OCI-LY1 (cell line): ENCODE data around the gene SNRPB2.

Source experiments
- H2AFZ ChIP-seq: fragments of 200-600 bp; sonication (generic), shearing (Covaris generic); 2 replicates; pipeline ENCODE4 v1.6.0; 2014; ENCODE audit warnings: antibody characterized with exemption, mild to moderate bottlenecking, low read length
- H3F3A ChIP-seq: fragments of 200-600 bp; sonication (generic), shearing (Covaris generic); 2 replicates; pipeline ENCODE4 v1.6.0; 2014; ENCODE audit warnings: mild to moderate bottlenecking, antibody characterized with exemption, low read length, moderate library complexity; ENCODE audit not compliant: insufficient read depth
- H3K27ac ChIP-seq: fragments of 200-600 bp; sonication (generic); 2 replicates; pipeline ENCODE4 v1.5.1; 2014; ENCODE audit warnings: low read length, mixed run types, mild to moderate bottlenecking, low read depth; ENCODE audit not compliant: poor library complexity, severe bottlenecking
- H3K27me3 ChIP-seq: fragments of 200-600 bp; sonication (generic); 2 replicates; pipeline ENCODE4 v1.6.0; 2014; ENCODE audit warnings: antibody characterized with exemption, mild to moderate bottlenecking, low read length, moderate library complexity; ENCODE audit not compliant: insufficient read depth
- H3K36me3 ChIP-seq: fragments of 200-600 bp; sonication (generic); 2 replicates; pipeline ENCODE4 v1.6.1; 2014; ENCODE audit warnings: mild to moderate bottlenecking, antibody characterized with exemption, low read length, moderate library complexity, mixed read lengths; ENCODE audit not compliant: insufficient read depth
- H3K4me1 ChIP-seq: fragments of 200-600 bp; sonication (generic); 2 replicates; pipeline ENCODE4 v1.5.1; 2014; ENCODE audit warnings: mild to moderate bottlenecking, low read length, moderate library complexity; ENCODE audit not compliant: insufficient read depth, severe bottlenecking
- H3K4me2 ChIP-seq: fragments of 200-600 bp; sonication (generic), shearing (Covaris generic); 2 replicates; pipeline ENCODE4 v1.6.1; 2014; ENCODE audit warnings: low read length
- H3K4me3 ChIP-seq: fragments of 200-600 bp; sonication (generic); 2 replicates; pipeline ENCODE4 v1.5.1; 2014; ENCODE audit warnings: low read length, low read depth, mild to moderate bottlenecking, mixed read lengths; ENCODE audit not compliant: poor library complexity, severe bottlenecking
- H3K79me2 ChIP-seq: fragments of 200-600 bp; shearing (Covaris generic); 2 replicates; pipeline ENCODE4 v1.6.1; 2016; ENCODE audit warnings: mixed run types, low read length, mixed read lengths; ENCODE audit not compliant: insufficient read depth
- H3K9ac ChIP-seq: fragments of 200-600 bp; sonication (generic), shearing (Covaris generic); 2 replicates; pipeline ENCODE4 v1.6.1; 2014; ENCODE audit warnings: mild to moderate bottlenecking, low read length, mixed read lengths
- H3K9me2 ChIP-seq: fragments of 200-600 bp; sonication (generic), shearing (Covaris generic); 2 replicates; pipeline ENCODE4 v1.6.1; 2014; ENCODE audit warnings: low read depth, mild to moderate bottlenecking, low read length, mixed read lengths
- H3K9me3 ChIP-seq: fragments of 200-600 bp; shearing (Covaris generic); 2 replicates; pipeline ENCODE4 v1.6.1; 2014; ENCODE audit warnings: low read length, mixed read lengths
- H4K20me1 ChIP-seq: fragments of 200-600 bp; sonication (generic), shearing (Covaris generic); 2 replicates; pipeline ENCODE4 v1.6.0; 2016; ENCODE audit warnings: mild to moderate bottlenecking, low read length; ENCODE audit not compliant: insufficient read depth
- CTCF ChIP-seq: fragments of 200-600 bp; sonication (generic), shearing (Covaris generic); IDR thresholded peaks from 2 replicates; pipeline ENCODE4 v1.5.1; 2017; ENCODE audit warnings: mild to moderate bottlenecking, antibody characterized with exemption, low read length, moderate library complexity, mixed read lengths
- EZH2 ChIP-seq: fragments of 200-600 bp; sonication (generic), shearing (Covaris generic); IDR thresholded peaks from 2 replicates; pipeline ENCODE4 v1.8.0; 2017; ENCODE audit warnings: borderline replicate concordance, mixed run types, mild to moderate bottlenecking, antibody characterized with exemption, low read length, moderate library complexity, mixed read lengths

The SNRPB2 gene

GRCh38 chr20:16764560-16764959 lies 34.7 kb downstream of the SNRPB2 start:
- TF ChIP-seq EZH2 = no peak
- TF ChIP-seq CTCF = no peak
- Histone ChIP-seq H3K9me2 (no peaks in the 10 kb centered on the region), H3K4me1 (no peaks in the 10 kb centered on the region), H3K4me2 (no peak overlapping the region), H2AFZ (no peak overlapping the region), H3K27me3 (no peaks in the 10 kb centered on the region), H3K79me2 (no peaks in the 10 kb centered on the region), H3K36me3 (no peaks in the 10 kb centered on the region), H3K27ac (no peak overlapping the region), H3K4me3 (no peak overlapping the region), H3F3A (no peaks in the 10 kb centered on the region), H4K20me1 (no peaks in the 10 kb centered on the region), H3K9ac (no peak overlapping the region), H3K9me3 (no peaks in the 10 kb centered on the region)

GRCh38 chr20:16771213-16771612 lies 41.4 kb downstream of the SNRPB2 start:
- no peak overlapping the region for H3K4me2 ChIP-seq
- no peak overlapping the region for H3K27ac ChIP-seq
- no peaks in the 10 kb centered on the region for H3K4me1 ChIP-seq
- H3K79me2 ChIP-seq = no peaks in the 10 kb centered on the region
- no peak overlapping the region for H3K4me3 ChIP-seq
- no peaks in the 10 kb centered on the region for H3K36me3 ChIP-seq
- no peaks in the 10 kb centered on the region for H3K27me3 ChIP-seq
- no peaks in the 10 kb centered on the region for H3K9me2 ChIP-seq
- no peaks in the 10 kb centered on the region for H3F3A ChIP-seq
- H3K9ac ChIP-seq = no peak overlapping the region
- H4K20me1 ChIP-seq = no peaks in the 10 kb centered on the region
- H2AFZ ChIP-seq = no peak overlapping the region
- TF ChIP-seq CTCF (no peak), EZH2 (no peak)
- H3K9me3 ChIP-seq = no peaks in the 10 kb centered on the region

GRCh38 chr20:16775961-16776360 lies 46.1 kb downstream of the SNRPB2 start:
- Histone ChIP-seq H3K9me3 (no peaks in the 10 kb centered on the region), H3K9me2 (no peaks in the 10 kb centered on the region), H3K4me1 (no peaks in the 10 kb centered on the region), H3F3A (no peaks in the 10 kb centered on the region), H4K20me1 (no peaks in the 10 kb centered on the region), H3K4me2 (no peak overlapping the region), H2AFZ (no peak overlapping the region), H3K27ac (no peak overlapping the region), H3K9ac (no peak overlapping the region), H3K27me3 (no peaks in the 10 kb centered on the region), H3K4me3 (no peak overlapping the region), H3K36me3 (no peaks in the 10 kb centered on the region), H3K79me2 (no peaks in the 10 kb centered on the region)
- no peak for TF ChIP-seq CTCF
- no peak for TF ChIP-seq EZH2
